OCI-LY1 (cell line): Measurements from ENCODE around the gene HDGFL2.

Experiments used
- CTCF ChIP-seq: fragments of 200-600 bp; sonication (generic), shearing (Covaris generic); IDR thresholded peaks from 2 replicates; pipeline ENCODE4 v1.5.1; 2017; ENCODE audit warnings: mild to moderate bottlenecking, antibody characterized with exemption, low read length, moderate library complexity, mixed read lengths
- EZH2 ChIP-seq: fragments of 200-600 bp; sonication (generic), shearing (Covaris generic); IDR thresholded peaks from 2 replicates; pipeline ENCODE4 v1.8.0; 2017; ENCODE audit warnings: borderline replicate concordance, mixed run types, mild to moderate bottlenecking, antibody characterized with exemption, low read length, moderate library complexity, mixed read lengths

- TF ChIP-seq EZH2 (no peak), CTCF (no peak)
Measured at GRCh38 chr19:4516939-4517300, 44.8 kb downstream of the HDGFL2 start.
